ENCODE data around the gene COL15A1. TPM values are rescaled to one million over a fixed set of nuclear protein-coding genes. Genes with fewer than 3 reads are reported as not detected.

The COL15A1 gene
- total RNA-seq, 1 experiment from 2014 or later: 0.10 TPM

DNA sequence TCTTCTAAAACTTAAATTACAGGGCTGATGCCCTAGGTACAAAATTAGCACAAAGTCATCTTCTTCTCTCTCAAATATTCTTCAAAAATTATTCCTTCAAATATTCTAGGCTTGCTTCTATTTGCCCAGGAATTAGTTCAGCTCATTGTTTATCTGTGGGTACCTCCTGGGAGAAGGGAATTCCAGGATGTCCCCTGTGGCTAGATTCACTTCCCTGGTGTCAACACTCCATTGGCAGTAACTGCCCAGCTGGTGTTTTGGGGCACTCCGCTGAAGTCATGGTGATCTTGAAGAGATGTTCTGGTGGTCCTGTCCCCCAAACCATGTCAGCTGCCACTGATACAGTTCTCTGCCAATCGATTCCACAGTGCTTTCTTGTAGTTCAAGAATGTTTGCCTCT, 135.0 kb downstream of the COL15A1 start:
- BruUV-seq (replicated peaks): no TSS peak
- no peak overlapping the region for H3K27ac ChIP-seq (ENCODE audit: low read length)
- ChIA-PET CTCF (no interaction called here), POLR2A (no interaction called here)
- H3K9me3 ChIP-seq (ENCODE audit: control insufficient read depth, insufficient read depth, low read depth, low read length): no peaks in the 10 kb centered on the region
- DNase-seq (ENCODE audit: low read depth, low spot score): no peak
- in situ Hi-C loops (cut with HindIII; ENCODE audit: low pct_unique_long_range_greater_than_20kb, low sequenced_read_pairs): no loop called here
- intact Hi-C loops (cut with micrococcal nuclease; ENCODE audit: unreplicated experiment): no loop called here
- H3K4me3 ChIP-seq (ENCODE audit: low read depth in 2 of 2, low read length in 2 of 2): no peak overlapping the region
- H3K4me1 ChIP-seq (ENCODE audit: control insufficient read depth, insufficient read depth, low read length): no peaks in the 10 kb centered on the region
- ATAC-seq: no peak
- H3K36me3 ChIP-seq (ENCODE audit: control insufficient read depth, insufficient read depth, low read length): no peaks in the 10 kb centered on the region
- no peaks in the 10 kb centered on the region for H3K27me3 ChIP-seq (ENCODE audit: control insufficient read depth, insufficient read depth, low read length)
- TF ChIP-seq TCF7L2 (IDR thresholded peaks at IDR 0.05; ENCODE audit: low read depth, low read length) (no peak), SIN3A (IDR thresholded peaks at IDR 0.05; ENCODE audit: borderline replicate concordance, insufficient read depth, low read depth, low read length) (no peak), POLR2AphosphoS5 (IDR thresholded peaks at IDR 0.05; ENCODE audit: low read depth, low read length) (no peak)
- TF ChIP-seq, protein P1, sequence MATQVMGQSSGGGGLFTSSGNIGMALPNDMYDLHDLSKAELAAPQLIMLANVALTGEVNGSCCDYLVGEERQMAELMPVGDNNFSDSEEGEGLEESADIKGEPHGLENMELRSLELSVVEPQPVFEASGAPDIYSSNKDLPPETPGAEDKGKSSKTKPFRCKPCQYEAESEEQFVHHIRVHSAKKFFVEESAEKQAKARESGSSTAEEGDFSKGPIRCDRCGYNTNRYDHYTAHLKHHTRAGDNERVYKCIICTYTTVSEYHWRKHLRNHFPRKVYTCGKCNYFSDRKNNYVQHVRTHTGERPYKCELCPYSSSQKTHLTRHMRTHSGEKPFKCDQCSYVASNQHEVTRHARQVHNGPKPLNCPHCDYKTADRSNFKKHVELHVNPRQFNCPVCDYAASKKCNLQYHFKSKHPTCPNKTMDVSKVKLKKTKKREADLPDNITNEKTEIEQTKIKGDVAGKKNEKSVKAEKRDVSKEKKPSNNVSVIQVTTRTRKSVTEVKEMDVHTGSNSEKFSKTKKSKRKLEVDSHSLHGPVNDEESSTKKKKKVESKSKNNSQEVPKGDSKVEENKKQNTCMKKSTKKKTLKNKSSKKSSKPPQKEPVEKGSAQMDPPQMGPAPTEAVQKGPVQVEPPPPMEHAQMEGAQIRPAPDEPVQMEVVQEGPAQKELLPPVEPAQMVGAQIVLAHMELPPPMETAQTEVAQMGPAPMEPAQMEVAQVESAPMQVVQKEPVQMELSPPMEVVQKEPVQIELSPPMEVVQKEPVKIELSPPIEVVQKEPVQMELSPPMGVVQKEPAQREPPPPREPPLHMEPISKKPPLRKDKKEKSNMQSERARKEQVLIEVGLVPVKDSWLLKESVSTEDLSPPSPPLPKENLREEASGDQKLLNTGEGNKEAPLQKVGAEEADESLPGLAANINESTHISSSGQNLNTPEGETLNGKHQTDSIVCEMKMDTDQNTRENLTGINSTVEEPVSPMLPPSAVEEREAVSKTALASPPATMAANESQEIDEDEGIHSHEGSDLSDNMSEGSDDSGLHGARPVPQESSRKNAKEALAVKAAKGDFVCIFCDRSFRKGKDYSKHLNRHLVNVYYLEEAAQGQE (IDR thresholded peaks at IDR 0.05; ENCODE audit: insufficient read depth in 1 of 2, low read depth in 2 of 2, low read length in 1 of 2): no peak
- TF ChIP-seq, protein P2, sequence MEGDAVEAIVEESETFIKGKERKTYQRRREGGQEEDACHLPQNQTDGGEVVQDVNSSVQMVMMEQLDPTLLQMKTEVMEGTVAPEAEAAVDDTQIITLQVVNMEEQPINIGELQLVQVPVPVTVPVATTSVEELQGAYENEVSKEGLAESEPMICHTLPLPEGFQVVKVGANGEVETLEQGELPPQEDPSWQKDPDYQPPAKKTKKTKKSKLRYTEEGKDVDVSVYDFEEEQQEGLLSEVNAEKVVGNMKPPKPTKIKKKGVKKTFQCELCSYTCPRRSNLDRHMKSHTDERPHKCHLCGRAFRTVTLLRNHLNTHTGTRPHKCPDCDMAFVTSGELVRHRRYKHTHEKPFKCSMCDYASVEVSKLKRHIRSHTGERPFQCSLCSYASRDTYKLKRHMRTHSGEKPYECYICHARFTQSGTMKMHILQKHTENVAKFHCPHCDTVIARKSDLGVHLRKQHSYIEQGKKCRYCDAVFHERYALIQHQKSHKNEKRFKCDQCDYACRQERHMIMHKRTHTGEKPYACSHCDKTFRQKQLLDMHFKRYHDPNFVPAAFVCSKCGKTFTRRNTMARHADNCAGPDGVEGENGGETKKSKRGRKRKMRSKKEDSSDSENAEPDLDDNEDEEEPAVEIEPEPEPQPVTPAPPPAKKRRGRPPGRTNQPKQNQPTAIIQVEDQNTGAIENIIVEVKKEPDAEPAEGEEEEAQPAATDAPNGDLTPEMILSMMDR (IDR thresholded peaks at IDR 0.05): no peak

DNA sequence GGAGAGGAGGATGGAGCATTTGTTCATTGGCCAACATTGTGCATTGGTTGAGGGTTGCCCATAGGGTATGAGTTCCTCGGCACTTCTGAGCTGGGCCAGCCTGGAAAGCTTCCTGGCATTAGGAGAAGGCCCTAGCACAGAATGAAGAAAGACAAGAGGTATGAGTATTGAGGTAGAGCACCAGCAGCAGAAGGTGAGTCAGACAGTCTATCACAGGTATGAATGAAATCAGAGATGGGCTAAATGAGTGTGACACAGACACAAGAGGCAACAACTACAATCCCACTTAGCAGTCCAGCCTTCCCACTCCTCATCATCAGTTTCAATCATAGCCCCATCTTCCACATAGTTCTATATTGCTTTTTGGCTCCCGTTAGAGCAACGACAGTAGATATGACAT, 135.8 kb downstream of the COL15A1 start:
- Histone ChIP-seq H3K36me3 (ENCODE audit: control insufficient read depth, insufficient read depth, low read length) (no peaks in the 10 kb centered on the region), H3K4me1 (ENCODE audit: control insufficient read depth, insufficient read depth, low read length) (no peaks in the 10 kb centered on the region), H3K9me3 (ENCODE audit: control insufficient read depth, insufficient read depth, low read depth, low read length) (no peaks in the 10 kb centered on the region), H3K27me3 (ENCODE audit: control insufficient read depth, insufficient read depth, low read length) (no peaks in the 10 kb centered on the region), H3K4me3 (ENCODE audit: low read depth in 2 of 2, low read length in 2 of 2) (no peak overlapping the region), H3K27ac (ENCODE audit: low read length) (no peak overlapping the region)
- ChIA-PET CTCF (no interaction called here), POLR2A (no interaction called here)
- TF ChIP-seq, protein P1 (IDR thresholded peaks at IDR 0.05; ENCODE audit: insufficient read depth in 1 of 2, low read depth in 2 of 2, low read length in 1 of 2): no peak
- TF ChIP-seq POLR2AphosphoS5 (IDR thresholded peaks at IDR 0.05; ENCODE audit: low read depth, low read length) (no peak), TCF7L2 (IDR thresholded peaks at IDR 0.05; ENCODE audit: low read depth, low read length) (no peak), SIN3A (IDR thresholded peaks at IDR 0.05; ENCODE audit: borderline replicate concordance, insufficient read depth, low read depth, low read length) (no peak)
- TF ChIP-seq, protein P2 (IDR thresholded peaks at IDR 0.05): no peak
- no peak for ATAC-seq
- intact Hi-C loops (cut with micrococcal nuclease; ENCODE audit: unreplicated experiment) (no loop called here), in situ Hi-C loops (cut with HindIII; ENCODE audit: low pct_unique_long_range_greater_than_20kb, low sequenced_read_pairs) (no loop called here)
- no peak for DNase-seq (ENCODE audit: low read depth, low spot score)
- no TSS peak for BruUV-seq (replicated peaks)

Measured in Panc1 (cell line).